Measurements from ENCODE around the gene CDNF. TPM values are rescaled to one million over a fixed set of nuclear protein-coding genes. Genes with fewer than 3 reads are reported as not detected.
"Not testable (repeated sequence)": the region's sequence is repeated elsewhere in the genome, so short reads cannot be mapped to it uniquely, and the experiment has no call there.

CDNF gene
- total RNA-seq, 1 experiment from 2014 or later = 0.74 TPM

- no peak for DNase-seq (ENCODE audit: low read depth, low spot score)
- in situ Hi-C loops (cut with HindIII; ENCODE audit: low pct_unique_long_range_greater_than_20kb, low sequenced_read_pairs) = no loop called here
Observed at GRCh38 chr10:14844948-14845347, 7.1 kb upstream of the CDNF start.

GRCh38 chr10:14843327-14843988 is 5.6 kb upstream of the CDNF start:
- no peak for DNase-seq (ENCODE audit: low read depth, low spot score)
- in situ Hi-C loops (cut with HindIII; ENCODE audit: low pct_unique_long_range_greater_than_20kb, low sequenced_read_pairs) = no loop called here

GRCh38 chr10:14840178-14840577 is 2.3 kb upstream of the CDNF start:
- in situ Hi-C loops (cut with HindIII; ENCODE audit: low pct_unique_long_range_greater_than_20kb, low sequenced_read_pairs) = no loop called here
- DNase-seq (ENCODE audit: low read depth, low spot score) = no peak

- in situ Hi-C loops (cut with HindIII; ENCODE audit: low pct_unique_long_range_greater_than_20kb, low sequenced_read_pairs) = no loop called here
- peak; percentile 1 for DNase-seq (ENCODE audit: low read depth, low spot score)
Observed at GRCh38 chr10:14839305-14839695, 1.5 kb upstream of the CDNF start.

- in situ Hi-C loops (cut with HindIII; ENCODE audit: low pct_unique_long_range_greater_than_20kb, low sequenced_read_pairs) = no loop called here
- peak; percentile 10 for DNase-seq (ENCODE audit: low read depth, low spot score)
Observed at GRCh38 chr10:14838582-14839304, 906 bp upstream of the CDNF start.

GRCh38 chr10:14837003-14837756 is 657 bp downstream of the CDNF start:
- in situ Hi-C loops (cut with HindIII; ENCODE audit: low pct_unique_long_range_greater_than_20kb, low sequenced_read_pairs) = no loop called here
- DNase-seq (ENCODE audit: low read depth, low spot score) = peak; percentile 7

- in situ Hi-C loops (cut with HindIII; ENCODE audit: low pct_unique_long_range_greater_than_20kb, low sequenced_read_pairs) = no loop called here
- DNase-seq (ENCODE audit: low read depth, low spot score) = no peak
Observed at GRCh38 chr10:14836208-14836607, 1.6 kb downstream of the CDNF start.

- no peak for DNase-seq (ENCODE audit: low read depth, low spot score)
- in situ Hi-C loops (cut with HindIII; ENCODE audit: low pct_unique_long_range_greater_than_20kb, low sequenced_read_pairs) = no loop called here
Observed at GRCh38 chr10:14833106-14833505, 4.7 kb downstream of the CDNF start.

- no peak for DNase-seq (ENCODE audit: low read depth, low spot score)
- in situ Hi-C loops (cut with HindIII; ENCODE audit: low pct_unique_long_range_greater_than_20kb, low sequenced_read_pairs) = no loop called here
Observed at GRCh38 chr10:14826076-14826829, 11.6 kb downstream of the CDNF start.

- in situ Hi-C loops (cut with HindIII; ENCODE audit: low pct_unique_long_range_greater_than_20kb, low sequenced_read_pairs) = no loop called here
- no peak for DNase-seq (ENCODE audit: low read depth, low spot score)
Observed at GRCh38 chr10:14823966-14824365, 13.9 kb downstream of the CDNF start.

GRCh38 chr10:14822879-14823755 is 14.7 kb downstream of the CDNF start:
- DNase-seq (ENCODE audit: low read depth, low spot score) = peak; percentile 64
- in situ Hi-C loops (cut with HindIII; ENCODE audit: low pct_unique_long_range_greater_than_20kb, low sequenced_read_pairs) = no loop called here

GRCh38 chr10:14821635-14822375 is 16.0 kb downstream of the CDNF start:
- no peak for DNase-seq (ENCODE audit: low read depth, low spot score)
- in situ Hi-C loops (cut with HindIII; ENCODE audit: low pct_unique_long_range_greater_than_20kb, low sequenced_read_pairs) = no loop called here

- no peak for DNase-seq (ENCODE audit: low read depth, low spot score)
- in situ Hi-C loops (cut with HindIII; ENCODE audit: low pct_unique_long_range_greater_than_20kb, low sequenced_read_pairs) = no loop called here
Observed at GRCh38 chr10:14820775-14821154, 17.1 kb downstream of the CDNF start.

GRCh38 chr10:14820010-14820774 is 17.6 kb downstream of the CDNF start:
- in situ Hi-C loops (cut with HindIII; ENCODE audit: low pct_unique_long_range_greater_than_20kb, low sequenced_read_pairs) = no loop called here
- DNase-seq (ENCODE audit: low read depth, low spot score) = no peak

GRCh38 chr10:14816717-14817116 is 21.1 kb downstream of the CDNF start:
- DNase-seq (ENCODE audit: low read depth, low spot score); in situ Hi-C loops (cut with HindIII; ENCODE audit: low pct_unique_long_range_greater_than_20kb, low sequenced_read_pairs): not testable (repeated sequence)

- DNase-seq (ENCODE audit: low read depth, low spot score) = no peak
- in situ Hi-C loops (cut with HindIII; ENCODE audit: low pct_unique_long_range_greater_than_20kb, low sequenced_read_pairs) = no loop called here
Observed at GRCh38 chr10:14815681-14816080, 22.2 kb downstream of the CDNF start.
